Heart left ventricle (tissue), 16 donors: Measurements from ENCODE around the gene NCEH1. TPM values are rescaled to one million over a fixed set of nuclear protein-coding genes. Genes with fewer than 3 reads are reported as not detected.
"Not testable (repeated sequence)": the region's sequence is repeated elsewhere in the genome, so short reads cannot be mapped to it uniquely, and the experiment has no call there.

ENCODE experiments used
- ATAC-seq, 4 donors: fragments of 200-7000 bp; cut with Tn5 transposase; one replicate each; pipeline ENCODE4 v1.9.1; 2020 to 2022; ENCODE audit warnings: moderate library complexity in 4 of 4, mild to moderate bottlenecking in 3 of 4, moderate number of reproducible peaks in 1 of 4
- DNase-seq, 5 donors: peaks; one replicate each; pipeline ENCODE4 v3.0.0-alpha.2; 2020
- H3K27ac ChIP-seq, 12 donors: fragments of 200-600 bp; sonication (generic) in 4 of 12; one replicate each; pipeline versions ENCODE4 v1.5.0 to v1.8.0; 2016 to 2022; ENCODE audit warnings: mild to moderate bottlenecking in 2 of 12
- H3K27me3 ChIP-seq, 9 donors: fragments of 200-600 bp; sonication (generic) in 2 of 9; one replicate each; pipeline versions ENCODE4 v1.5.1 to v1.8.0; 2016 to 2022; ENCODE audit warnings: mild to moderate bottlenecking in 3 of 9
- H3K36me3 ChIP-seq, 9 donors: fragments of 200-600 bp; sonication (generic) in 2 of 9; one replicate each; pipeline versions ENCODE4 v1.5.0 to v1.8.0; 2018 to 2022; ENCODE audit warnings: mild to moderate bottlenecking in 2 of 9
- H3K4me1 ChIP-seq, 12 donors: fragments of 200-600 bp; sonication (generic) in 4 of 12; one replicate each; pipeline versions ENCODE4 v1.5.0 to v1.8.0; 2016 to 2022; ENCODE audit warnings: mild to moderate bottlenecking in 3 of 12
- H3K4me3 ChIP-seq, 12 donors: fragments of 200-600 bp; sonication (generic) in 4 of 12; one replicate each; pipeline versions ENCODE4 v1.5.0 to v1.8.0; 2017 to 2022; ENCODE audit warnings: mild to moderate bottlenecking in 9 of 12, moderate library complexity in 4 of 12
- H3K9me3 ChIP-seq, 12 donors: fragments of 200-600 bp; sonication (generic) in 4 of 12; one replicate each; pipeline versions ENCODE4 v1.5.0 to v1.8.0; 2016 to 2022; ENCODE audit warnings: mild to moderate bottlenecking in 1 of 12
- CTCF ChIP-seq, 12 donors: fragments of 200-600 bp; sonication (generic) in 4 of 12; IDR thresholded peaks; one replicate each; pipeline versions ENCODE4 v1.5.0 to v1.8.0; 2018 to 2022; ENCODE audit warnings: antibody characterized with exemption in 12 of 12, mild to moderate bottlenecking in 5 of 12
- POLR2A ChIP-seq, 2 donors: fragments of 450-650 bp; IDR thresholded peaks; one replicate each; pipeline ENCODE4 v1.6.1; 2017; ENCODE audit warnings: antibody characterized with exemption in 2 of 2, mild to moderate bottlenecking in 2 of 2, moderate library complexity in 2 of 2
- WGBS, 4 donors: extraction: QIAGEN DNeasy Blood & Tissue Kit in 2 of 4; methylation state at CpG; one replicate each; pipeline versions ENCODE4 v1.1.5 to v1.1.7; 2013 to 2018; 5-methylcytosine and 5-hydroxymethylcytosine counted together
- intact Hi-C, 10 donors: fragments of 100-400 bp; cut with DNase I; formaldehyde crosslinking; loops; one replicate each; pipeline versions ENCODE4 v1.11.1 to v1.14.2; 2022
- polyA plus RNA-seq, 2 donors: library from polyadenylated mRNA; stranded (reverse); fragments of 200-250 nt; gene quantifications; one replicate each; pipeline ENCODE4 v1.2.3, GENCODE V29; 2013
- total RNA-seq, 9 donors: library from RNA; depleted of rRNA in 2 of 9; stranded (reverse); fragments of >200 nt in 2 of 9; fragmentation: NEBNext Ultra II Directional in 3 of 9; extraction: Animal tissue kit (Norgen Biotek cat#: 25700) in 3 of 9; gene quantifications; one replicate each; pipeline versions ENCODE4 v1.1.0 to v1.2.4, GENCODE V29; 2016 to 2023
- donor health status: ischemic (EF 13 %, LVEDD 7.1; RV severe dilation, severe dysfunction).
- donor health status: healthy with polysubstance abuse.
- donor health status: DM: no; HTN: yes; CAD: no.
- donor health status: DM: no; HTN: no; CAD: no.
- donor health status: ischemic (EF 25% LVEDD 6.9; RV normal size, moderate dysfunction).
- donor health status: ischemic (EF 25% LVEDD 5.7; RV mildly dilated, moderate dysfunction).
- donor health status: healthy.
- donor health status: DM: yes; HTN: yes; CAD: no.
- donor health status: ischemic (EF 35%, LVEDD 5.7; RV mildly dilated, moderate dysfunction).
- donor health status: nonischemic (EF 11% LVEDD 7.7; RV severe dilation, severe dysfunction).
- donor health status: DM: yes; HTN: yes; CAD: no.
- donor health status: PGD.
- donor health status: ischemic (EF 29% LVEDD 5.4; RV normal size, mild dysfunction).
- donor health status: nonischemic (EF 23%, LVEDD 6.1; RV moderate dilation, normal function).

The NCEH1 gene
- total and polyA plus RNA-seq, 11 donors = 10.9 to 72.7 (median 50.1) TPM

- Histone ChIP-seq H3K9me3 (no peaks in the 10 kb centered on the region), H3K27me3 (no peaks in the 10 kb centered on the region), H3K4me1 (peaks cover 0 to 28% (median 16%) of the 10 kb centered on the region in 12 donors), H3K27ac (no peak overlapping the region), H3K36me3 (no peaks in the 10 kb centered on the region), H3K4me3 (no peak overlapping the region)
- no peak for ATAC-seq
- TF ChIP-seq CTCF (IDR thresholded peaks at IDR 0.05) (no peak), POLR2A (IDR thresholded peaks at IDR 0.05) (no peak)
- no peak for DNase-seq
- intact Hi-C loops = loop anchor here in 6 of 10 donors (5.0 to 10.0 kb wide), 6 partner anchors 54 to 112 kb away; no protein-coding TSS in a partner anchor
- WGBS, 4 donors = 83 to 96% (median 95%) methylated on average over 3 of the region's 3 CpGs
Measured at GRCh38 chr3:172598904-172599303, 112.0 kb downstream of the NCEH1 start.

- Histone ChIP-seq H3K27me3 (no peaks in the 10 kb centered on the region), H3K27ac (peak overlapping the region in 7 of 12 donors; percentile 82 to 91 (median 87)), H3K36me3 (no peaks in the 10 kb centered on the region), H3K4me3 (no peak overlapping the region), H3K4me1 (peaks cover 0 to 54% (median 17%) of the 10 kb centered on the region in 12 donors), H3K9me3 (no peaks in the 10 kb centered on the region)
- 52 to 66% (median 61%) methylated on average over 2 of the region's 2 CpGs for WGBS, 4 donors
- DNase-seq = no peak
- ATAC-seq = no peak
- intact Hi-C loops = loop anchor here (1.0 to 10.0 kb wide), 9 partner anchors 52 to 109 kb away; no protein-coding TSS in a partner anchor
- TF ChIP-seq POLR2A (IDR thresholded peaks at IDR 0.05) (no peak), CTCF (IDR thresholded peaks at IDR 0.05) (peak in 2 of 12 donors; percentile 16 to 28)
Measured at GRCh38 chr3:172596394-172596706, 114.5 kb downstream of the NCEH1 start.

- intact Hi-C loops = loop anchor here (1.0 to 10.0 kb wide), 10 partner anchors 51 to 109 kb away; no protein-coding TSS in a partner anchor
Measured at GRCh38 chr3:172595664-172596393, 115.0 kb downstream of the NCEH1 start.

GRCh38 chr3:172594900-172595663, 115.8 kb downstream of the NCEH1 start:
- Histone ChIP-seq H3K4me3 (peak overlapping the region in 6 of 12 donors; percentile 2 to 43 (median 18)), H3K4me1 (peaks cover 0 to 63% (median 17%) of the 10 kb centered on the region in 12 donors), H3K27ac (peak overlapping the region; percentile 58 to 91 (median 86))
- not testable (repeated sequence) for H3K9me3 ChIP-seq, H3K27me3 ChIP-seq, DNase-seq, H3K36me3 ChIP-seq
- intact Hi-C loops = loop anchor here in 7 of 10 donors (2.0 to 10.0 kb wide), 8 partner anchors 50 to 108 kb away; no protein-coding TSS in a partner anchor
- WGBS, 4 donors = 78 to 82% (median 79%) methylated on average over 11 of the region's 11 CpGs
- ATAC-seq = peak in 2 of 4 donors; percentile 44 to 45

More at GRCh38 chr3:172595664-172596393, 115.0 kb downstream of the NCEH1 start:
- Histone ChIP-seq H3K36me3 (no peaks in the 10 kb centered on the region), H3K27ac (peak overlapping the region; percentile 35 to 91 (median 86)), H3K4me1 (peaks cover 0 to 59% (median 17%) of the 10 kb centered on the region in 12 donors), H3K9me3 (peaks cover 0 to 3% (median 0%) of the 10 kb centered on the region in 12 donors), H3K4me3 (peak overlapping the region in 9 of 12 donors; percentile 29 to 50 (median 37)), H3K27me3 (no peaks in the 10 kb centered on the region)
- ATAC-seq (peak; percentile 56 to 81 (median 76)), DNase-seq (peak in 1 of 5 donors; percentile 48)
- WGBS, 4 donors = 25 to 33% (median 27%) methylated on average over 7 of the region's 7 CpGs
- TF ChIP-seq CTCF (IDR thresholded peaks at IDR 0.05) (peak; percentile 48 to 88 (median 76)), POLR2A (IDR thresholded peaks at IDR 0.05) (no peak)
